Measurements from ENCODE around the gene CEP104.

The CEP104 gene

DNA sequence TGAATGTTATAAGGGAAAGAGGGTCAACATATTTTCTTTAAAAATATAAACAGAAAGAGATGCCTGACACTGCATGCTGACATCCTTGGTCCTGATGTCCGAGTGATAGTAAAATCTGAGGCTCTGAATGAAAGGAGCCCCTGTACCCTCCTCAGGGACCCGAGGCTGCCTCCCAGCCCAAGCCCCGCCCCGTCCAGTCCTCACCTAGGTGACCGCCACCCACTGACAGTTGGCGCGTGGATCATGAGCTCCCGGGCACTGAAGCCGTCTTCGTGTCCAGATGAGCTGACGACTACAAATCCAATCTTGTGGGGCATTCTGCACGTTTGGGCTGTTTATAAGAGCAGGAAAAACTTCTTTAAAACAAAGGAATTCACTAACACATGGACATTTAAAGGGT lies 4.9 kb downstream of the CEP104 start:
- no peak overlapping the region for H3K4me3 ChIP-seq (ENCODE audit: low read depth in 1 of 5, low read length in 5 of 5)
- H3K27ac ChIP-seq (ENCODE audit: low read depth, low read length), result no peak overlapping the region
- peaks cover 7 to 48% (median 28%) of the 10 kb centered on the region in 5 donors for H3K36me3 ChIP-seq (ENCODE audit: control insufficient read depth in 5 of 5, insufficient read depth in 5 of 5, low read length in 5 of 5)
- H3K9ac ChIP-seq (ENCODE audit: low read length in 5 of 5), result no peak overlapping the region
- H3K9me3 ChIP-seq (ENCODE audit: control insufficient read depth in 5 of 5, low read length in 5 of 5), result no peaks in the 10 kb centered on the region
- peaks cover 5 to 14% (median 13%) of the 10 kb centered on the region in 5 donors for H3K4me1 ChIP-seq (ENCODE audit: control insufficient read depth in 5 of 5, insufficient read depth in 5 of 5, low read length in 5 of 5)
- no peaks in the 10 kb centered on the region for H3K27me3 ChIP-seq (ENCODE audit: control insufficient read depth in 5 of 5, insufficient read depth in 4 of 5, low read length in 5 of 5)

DNA sequence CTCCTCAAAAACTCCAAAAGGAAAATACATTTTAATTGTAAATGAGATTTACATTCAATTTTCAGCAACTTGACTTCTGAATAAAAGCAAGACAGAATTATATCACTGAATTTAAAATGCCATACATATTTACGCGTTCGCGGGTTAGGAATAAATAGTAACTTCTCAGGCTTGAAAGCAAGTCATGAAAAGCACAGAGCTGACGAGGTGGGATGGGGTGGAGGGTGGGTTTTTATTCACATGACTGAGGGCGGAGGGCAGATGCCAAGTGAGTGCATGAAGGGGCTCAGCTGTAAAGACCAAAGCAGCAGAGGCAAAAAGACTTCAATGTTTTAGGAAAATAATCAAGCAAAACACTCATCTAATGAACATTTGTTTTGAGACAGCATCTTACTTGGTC lies 5.7 kb downstream of the CEP104 start:
- Histone ChIP-seq H3K9me3 (ENCODE audit: control insufficient read depth in 5 of 5, low read length in 5 of 5) (no peaks in the 10 kb centered on the region), H3K27ac (ENCODE audit: low read depth, low read length) (no peak overlapping the region), H3K4me1 (ENCODE audit: control insufficient read depth in 5 of 5, insufficient read depth in 5 of 5, low read length in 5 of 5) (peaks cover 5 to 12% (median 10%) of the 10 kb centered on the region in 5 donors), H3K4me3 (ENCODE audit: low read depth in 1 of 5, low read length in 5 of 5) (no peak overlapping the region), H3K36me3 (ENCODE audit: control insufficient read depth in 5 of 5, insufficient read depth in 5 of 5, low read length in 5 of 5) (peaks cover 10 to 55% (median 36%) of the 10 kb centered on the region in 5 donors), H3K27me3 (ENCODE audit: control insufficient read depth in 5 of 5, insufficient read depth in 4 of 5, low read length in 5 of 5) (no peaks in the 10 kb centered on the region), H3K9ac (ENCODE audit: low read length in 5 of 5) (no peak overlapping the region)

DNA sequence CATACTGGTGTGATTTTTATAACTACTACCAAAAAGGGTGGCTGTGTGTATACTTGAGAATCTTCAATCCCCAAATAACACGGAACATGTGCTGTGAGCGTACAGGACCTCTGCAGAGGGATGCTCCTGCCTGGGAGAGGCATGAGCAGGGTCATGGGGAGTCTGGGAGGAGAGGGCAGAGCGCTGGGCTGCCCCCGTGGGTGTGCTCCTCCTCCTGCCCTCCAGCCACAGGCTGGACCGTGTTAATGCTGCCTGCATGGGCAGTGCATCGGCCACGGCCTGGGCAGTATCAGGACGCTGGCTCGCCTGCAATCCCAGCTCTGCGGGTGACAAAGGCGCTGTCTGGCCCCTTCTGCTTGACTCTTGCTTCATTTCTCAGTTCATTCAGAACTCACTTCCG lies 6.2 kb downstream of the CEP104 start:
- no peak overlapping the region for H3K4me3 ChIP-seq (ENCODE audit: low read depth in 1 of 5, low read length in 5 of 5)
- no peak overlapping the region for H3K27ac ChIP-seq (ENCODE audit: low read depth, low read length)
- no peaks in the 10 kb centered on the region for H3K9me3 ChIP-seq (ENCODE audit: control insufficient read depth in 5 of 5, low read length in 5 of 5)
- H3K9ac ChIP-seq (ENCODE audit: low read length in 5 of 5), result no peak overlapping the region
- peaks cover 10 to 55% (median 36%) of the 10 kb centered on the region in 5 donors for H3K36me3 ChIP-seq (ENCODE audit: control insufficient read depth in 5 of 5, insufficient read depth in 5 of 5, low read length in 5 of 5)
- H3K4me1 ChIP-seq (ENCODE audit: control insufficient read depth in 5 of 5, insufficient read depth in 5 of 5, low read length in 5 of 5), result peaks cover 4 to 7% (median 6%) of the 10 kb centered on the region in 5 donors
- H3K27me3 ChIP-seq (ENCODE audit: control insufficient read depth in 5 of 5, insufficient read depth in 4 of 5, low read length in 5 of 5), result no peaks in the 10 kb centered on the region

DNA sequence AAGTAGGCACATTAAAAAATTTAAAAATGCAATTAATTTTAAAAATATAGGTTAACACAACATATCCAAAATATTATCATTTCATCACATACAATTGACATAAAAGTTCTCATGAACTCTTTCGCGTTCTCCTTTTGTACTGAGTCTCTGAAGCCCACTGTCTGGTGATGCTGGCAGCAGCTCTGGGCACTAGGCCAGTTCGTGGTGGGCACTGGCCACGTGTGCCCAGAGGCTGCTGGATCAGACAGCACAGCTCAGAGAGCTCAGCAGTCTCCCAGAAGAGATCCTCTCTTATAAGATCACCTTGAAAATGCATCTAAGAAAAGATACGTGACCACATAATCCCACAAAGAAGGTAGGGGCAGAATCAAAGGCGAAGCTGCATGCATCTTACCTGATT lies 9.9 kb downstream of the CEP104 start:
- H3K27ac ChIP-seq (ENCODE audit: low read depth, low read length), result no peak overlapping the region
- H3K27me3 ChIP-seq (ENCODE audit: control insufficient read depth in 5 of 5, insufficient read depth in 4 of 5, low read length in 5 of 5), result no peaks in the 10 kb centered on the region
- H3K36me3 ChIP-seq (ENCODE audit: control insufficient read depth in 5 of 5, insufficient read depth in 5 of 5, low read length in 5 of 5), result peaks cover 14 to 66% (median 48%) of the 10 kb centered on the region in 5 donors
- no peaks in the 10 kb centered on the region for H3K4me1 ChIP-seq (ENCODE audit: control insufficient read depth in 5 of 5, insufficient read depth in 5 of 5, low read length in 5 of 5)
- no peak overlapping the region for H3K9ac ChIP-seq (ENCODE audit: low read length in 5 of 5)
- no peaks in the 10 kb centered on the region for H3K9me3 ChIP-seq (ENCODE audit: control insufficient read depth in 5 of 5, low read length in 5 of 5)
- H3K4me3 ChIP-seq (ENCODE audit: low read depth in 1 of 5, low read length in 5 of 5), result no peak overlapping the region

- peaks cover 14 to 65% (median 48%) of the 10 kb centered on the region in 5 donors for H3K36me3 ChIP-seq (ENCODE audit: control insufficient read depth in 5 of 5, insufficient read depth in 5 of 5, low read length in 5 of 5)
- no peaks in the 10 kb centered on the region for H3K4me1 ChIP-seq (ENCODE audit: control insufficient read depth in 5 of 5, insufficient read depth in 5 of 5, low read length in 5 of 5)
- no peak overlapping the region for H3K9ac ChIP-seq (ENCODE audit: low read length in 5 of 5)
- no peaks in the 10 kb centered on the region for H3K27me3 ChIP-seq (ENCODE audit: control insufficient read depth in 5 of 5, insufficient read depth in 4 of 5, low read length in 5 of 5)
- H3K27ac ChIP-seq (ENCODE audit: low read depth, low read length), result no peak overlapping the region
- H3K4me3 ChIP-seq (ENCODE audit: low read depth in 1 of 5, low read length in 5 of 5), result no peak overlapping the region
- H3K9me3 ChIP-seq (ENCODE audit: control insufficient read depth in 5 of 5, low read length in 5 of 5), result no peaks in the 10 kb centered on the region
These were observed 10.5 kb downstream of the CEP104 start for GRCh38 chr1:3846541-3846940.

DNA sequence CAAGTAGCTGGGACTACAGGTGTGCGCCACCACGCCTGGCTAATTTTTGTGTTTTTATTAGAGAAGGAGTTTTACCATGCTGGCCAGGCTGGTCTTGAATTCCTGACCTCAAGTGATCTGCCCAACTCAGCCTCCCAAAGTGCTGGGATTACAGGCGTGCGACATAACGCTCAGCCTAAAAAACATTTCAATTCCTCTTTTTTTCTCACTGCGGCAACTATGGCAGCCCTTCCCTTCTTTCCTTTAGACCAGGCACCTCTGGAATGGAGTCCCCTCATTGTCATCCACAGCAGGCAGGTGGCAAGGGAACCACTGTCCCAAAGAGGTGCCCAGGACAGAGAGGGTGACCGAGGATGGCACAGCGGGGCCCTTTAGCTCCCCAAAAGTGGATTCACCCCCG lies 14.1 kb downstream of the CEP104 start:
- Histone ChIP-seq H3K27me3 (ENCODE audit: control insufficient read depth in 5 of 5, insufficient read depth in 4 of 5, low read length in 5 of 5) (no peaks in the 10 kb centered on the region), H3K9me3 (ENCODE audit: control insufficient read depth in 5 of 5, low read length in 5 of 5) (peaks cover 0 to 2% (median 0%) of the 10 kb centered on the region in 5 donors), H3K36me3 (ENCODE audit: control insufficient read depth in 5 of 5, insufficient read depth in 5 of 5, low read length in 5 of 5) (peaks cover 17 to 68% (median 61%) of the 10 kb centered on the region in 5 donors), H3K9ac (ENCODE audit: low read length in 5 of 5) (no peak overlapping the region), H3K27ac (ENCODE audit: low read depth, low read length) (no peak overlapping the region), H3K4me3 (ENCODE audit: low read depth in 1 of 5, low read length in 5 of 5) (peak overlapping the region in 1 of 5 donors; percentile 26), H3K4me1 (ENCODE audit: control insufficient read depth in 5 of 5, insufficient read depth in 5 of 5, low read length in 5 of 5) (no peaks in the 10 kb centered on the region)

- H3K9me3 ChIP-seq (ENCODE audit: control insufficient read depth in 5 of 5, low read length in 5 of 5), result peaks cover 0 to 13% (median 9%) of the 10 kb centered on the region in 5 donors
- H3K36me3 ChIP-seq (ENCODE audit: control insufficient read depth in 5 of 5, insufficient read depth in 5 of 5, low read length in 5 of 5), result peaks cover 10 to 73% (median 63%) of the 10 kb centered on the region in 5 donors
- H3K4me3 ChIP-seq (ENCODE audit: low read depth in 1 of 5, low read length in 5 of 5), result no peak overlapping the region
- H3K27ac ChIP-seq (ENCODE audit: low read depth, low read length), result no peak overlapping the region
- H3K4me1 ChIP-seq (ENCODE audit: control insufficient read depth in 5 of 5, insufficient read depth in 5 of 5, low read length in 5 of 5), result no peaks in the 10 kb centered on the region
- no peaks in the 10 kb centered on the region for H3K27me3 ChIP-seq (ENCODE audit: control insufficient read depth in 5 of 5, insufficient read depth in 4 of 5, low read length in 5 of 5)
- H3K9ac ChIP-seq (ENCODE audit: low read length in 5 of 5), result no peak overlapping the region
These were observed 15.5 kb downstream of the CEP104 start for GRCh38 chr1:3841491-3841890.

DNA sequence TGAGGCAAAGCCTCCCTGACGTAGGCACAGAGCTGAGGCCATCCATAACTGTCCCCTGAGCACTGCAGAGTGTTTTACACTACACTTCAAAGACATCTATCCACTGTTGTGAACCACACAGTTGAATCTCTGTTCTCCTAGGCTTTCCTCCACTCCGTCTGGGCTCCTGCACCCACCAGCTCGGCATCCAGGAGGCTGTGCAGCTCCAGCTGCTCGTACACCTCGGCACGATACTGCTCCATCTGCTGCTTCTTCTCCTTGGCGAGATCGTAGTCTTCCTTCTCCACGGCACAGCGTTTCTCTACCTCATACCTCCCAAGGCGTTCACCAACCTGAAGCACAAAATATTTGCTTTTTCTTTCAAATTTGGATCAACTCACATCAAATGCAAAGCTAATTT lies 18.2 kb downstream of the CEP104 start:
- Histone ChIP-seq H3K4me1 (ENCODE audit: control insufficient read depth in 5 of 5, insufficient read depth in 5 of 5, low read length in 5 of 5) (no peaks in the 10 kb centered on the region), H3K27me3 (ENCODE audit: control insufficient read depth in 5 of 5, insufficient read depth in 4 of 5, low read length in 5 of 5) (no peaks in the 10 kb centered on the region), H3K4me3 (ENCODE audit: low read depth in 1 of 5, low read length in 5 of 5) (no peak overlapping the region), H3K36me3 (ENCODE audit: control insufficient read depth in 5 of 5, insufficient read depth in 5 of 5, low read length in 5 of 5) (peaks cover 13 to 80% (median 65%) of the 10 kb centered on the region in 5 donors), H3K27ac (ENCODE audit: low read depth, low read length) (no peak overlapping the region), H3K9ac (ENCODE audit: low read length in 5 of 5) (no peak overlapping the region), H3K9me3 (ENCODE audit: control insufficient read depth in 5 of 5, low read length in 5 of 5) (peaks cover 0 to 13% (median 9%) of the 10 kb centered on the region in 5 donors)

DNA sequence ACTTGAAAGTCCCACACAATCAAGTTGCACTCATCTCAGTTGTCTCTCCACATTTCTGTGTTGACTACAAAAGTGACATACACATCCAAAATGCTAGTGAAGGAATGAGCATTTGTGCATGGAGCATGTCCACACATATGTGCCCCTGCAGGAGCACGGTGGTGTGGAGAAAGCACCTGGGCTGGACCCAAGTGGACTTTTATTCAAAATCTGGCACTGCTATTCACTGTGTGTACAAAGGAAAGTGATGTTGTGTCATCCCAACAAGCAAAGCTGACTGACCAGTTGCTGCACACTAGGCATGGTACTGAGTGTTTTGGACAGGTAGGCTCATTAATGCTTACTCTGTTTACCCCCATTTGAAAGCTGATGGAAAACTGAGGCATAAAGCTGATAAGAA lies 19.3 kb downstream of the CEP104 start:
- H3K36me3 ChIP-seq (ENCODE audit: control insufficient read depth in 5 of 5, insufficient read depth in 5 of 5, low read length in 5 of 5), result peaks cover 15 to 87% (median 68%) of the 10 kb centered on the region in 5 donors
- H3K27ac ChIP-seq (ENCODE audit: low read depth, low read length), result no peak overlapping the region
- no peaks in the 10 kb centered on the region for H3K4me1 ChIP-seq (ENCODE audit: control insufficient read depth in 5 of 5, insufficient read depth in 5 of 5, low read length in 5 of 5)
- no peaks in the 10 kb centered on the region for H3K27me3 ChIP-seq (ENCODE audit: control insufficient read depth in 5 of 5, insufficient read depth in 4 of 5, low read length in 5 of 5)
- no peak overlapping the region for H3K4me3 ChIP-seq (ENCODE audit: low read depth in 1 of 5, low read length in 5 of 5)
- H3K9me3 ChIP-seq (ENCODE audit: control insufficient read depth in 5 of 5, low read length in 5 of 5), result peaks cover 0 to 13% (median 9%) of the 10 kb centered on the region in 5 donors
- H3K9ac ChIP-seq (ENCODE audit: low read length in 5 of 5), result no peak overlapping the region

GRCh38 chr1:3837200-3837599 lies 19.8 kb downstream of the CEP104 start:
- Histone ChIP-seq H3K27ac (ENCODE audit: low read depth, low read length) (no peak overlapping the region), H3K9ac (ENCODE audit: low read length in 5 of 5) (no peak overlapping the region), H3K9me3 (ENCODE audit: control insufficient read depth in 5 of 5, low read length in 5 of 5) (peaks cover 0 to 13% (median 9%) of the 10 kb centered on the region in 5 donors), H3K4me3 (ENCODE audit: low read depth in 1 of 5, low read length in 5 of 5) (peak overlapping the region in 1 of 5 donors; percentile 6), H3K27me3 (ENCODE audit: control insufficient read depth in 5 of 5, insufficient read depth in 4 of 5, low read length in 5 of 5) (no peaks in the 10 kb centered on the region), H3K36me3 (ENCODE audit: control insufficient read depth in 5 of 5, insufficient read depth in 5 of 5, low read length in 5 of 5) (peaks cover 15 to 87% (median 70%) of the 10 kb centered on the region in 5 donors), H3K4me1 (ENCODE audit: control insufficient read depth in 5 of 5, insufficient read depth in 5 of 5, low read length in 5 of 5) (no peaks in the 10 kb centered on the region)
